ENCODE measurements around the gene MAPK8IP3. TPM values are rescaled to one million over a fixed set of nuclear protein-coding genes. Genes with fewer than 3 reads are reported as not detected.

The MAPK8IP3 gene
- total RNA-seq, 6 experiments from 2014 or later = 34.3 to 39.9 (median 37.1) TPM

DNA sequence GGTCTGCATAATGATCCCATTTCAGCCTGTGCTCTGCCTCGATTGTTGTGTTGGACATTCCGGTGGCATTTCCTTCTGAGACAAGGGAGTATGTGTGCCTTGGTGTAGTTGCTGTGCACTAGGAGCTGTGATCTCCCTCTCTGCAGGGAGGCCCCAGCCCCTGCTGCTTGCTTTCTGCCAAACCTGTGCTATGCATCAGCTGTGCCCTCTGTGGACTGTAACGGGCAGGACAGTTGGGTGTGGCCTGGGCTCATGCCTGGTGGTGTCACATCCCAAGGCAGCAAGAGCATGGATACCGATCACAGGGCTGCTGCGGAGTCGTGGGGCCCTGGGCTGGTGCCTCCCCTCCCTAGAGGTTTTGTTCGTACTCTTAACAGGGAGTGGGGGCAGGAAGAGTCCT lies 31.7 kb upstream of the MAPK8IP3 start:
- TF ChIP-seq, protein P1, sequence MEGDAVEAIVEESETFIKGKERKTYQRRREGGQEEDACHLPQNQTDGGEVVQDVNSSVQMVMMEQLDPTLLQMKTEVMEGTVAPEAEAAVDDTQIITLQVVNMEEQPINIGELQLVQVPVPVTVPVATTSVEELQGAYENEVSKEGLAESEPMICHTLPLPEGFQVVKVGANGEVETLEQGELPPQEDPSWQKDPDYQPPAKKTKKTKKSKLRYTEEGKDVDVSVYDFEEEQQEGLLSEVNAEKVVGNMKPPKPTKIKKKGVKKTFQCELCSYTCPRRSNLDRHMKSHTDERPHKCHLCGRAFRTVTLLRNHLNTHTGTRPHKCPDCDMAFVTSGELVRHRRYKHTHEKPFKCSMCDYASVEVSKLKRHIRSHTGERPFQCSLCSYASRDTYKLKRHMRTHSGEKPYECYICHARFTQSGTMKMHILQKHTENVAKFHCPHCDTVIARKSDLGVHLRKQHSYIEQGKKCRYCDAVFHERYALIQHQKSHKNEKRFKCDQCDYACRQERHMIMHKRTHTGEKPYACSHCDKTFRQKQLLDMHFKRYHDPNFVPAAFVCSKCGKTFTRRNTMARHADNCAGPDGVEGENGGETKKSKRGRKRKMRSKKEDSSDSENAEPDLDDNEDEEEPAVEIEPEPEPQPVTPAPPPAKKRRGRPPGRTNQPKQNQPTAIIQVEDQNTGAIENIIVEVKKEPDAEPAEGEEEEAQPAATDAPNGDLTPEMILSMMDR (IDR thresholded peaks at IDR 0.05) = no peak
- Mint-ChIP-seq H3K27me3 (ENCODE audit: insufficient read depth) (no peaks in the 10 kb centered on the region; the same call in 1 of the 2 replicates), H3K4me3 (no peak overlapping the region; the same call in 1 of the 2 replicates), H3K9me3 (no peaks in the 10 kb centered on the region), H3K36me3 (ENCODE audit: low read depth) (peaks cover 59% of the 10 kb centered on the region), H3K27ac (peak overlapping the region; percentile 88; the same call in 1 of the 2 replicates), H3K4me1 (ENCODE audit: low read depth) (peaks cover 26% of the 10 kb centered on the region)
- DNase-seq = no peak

DNA sequence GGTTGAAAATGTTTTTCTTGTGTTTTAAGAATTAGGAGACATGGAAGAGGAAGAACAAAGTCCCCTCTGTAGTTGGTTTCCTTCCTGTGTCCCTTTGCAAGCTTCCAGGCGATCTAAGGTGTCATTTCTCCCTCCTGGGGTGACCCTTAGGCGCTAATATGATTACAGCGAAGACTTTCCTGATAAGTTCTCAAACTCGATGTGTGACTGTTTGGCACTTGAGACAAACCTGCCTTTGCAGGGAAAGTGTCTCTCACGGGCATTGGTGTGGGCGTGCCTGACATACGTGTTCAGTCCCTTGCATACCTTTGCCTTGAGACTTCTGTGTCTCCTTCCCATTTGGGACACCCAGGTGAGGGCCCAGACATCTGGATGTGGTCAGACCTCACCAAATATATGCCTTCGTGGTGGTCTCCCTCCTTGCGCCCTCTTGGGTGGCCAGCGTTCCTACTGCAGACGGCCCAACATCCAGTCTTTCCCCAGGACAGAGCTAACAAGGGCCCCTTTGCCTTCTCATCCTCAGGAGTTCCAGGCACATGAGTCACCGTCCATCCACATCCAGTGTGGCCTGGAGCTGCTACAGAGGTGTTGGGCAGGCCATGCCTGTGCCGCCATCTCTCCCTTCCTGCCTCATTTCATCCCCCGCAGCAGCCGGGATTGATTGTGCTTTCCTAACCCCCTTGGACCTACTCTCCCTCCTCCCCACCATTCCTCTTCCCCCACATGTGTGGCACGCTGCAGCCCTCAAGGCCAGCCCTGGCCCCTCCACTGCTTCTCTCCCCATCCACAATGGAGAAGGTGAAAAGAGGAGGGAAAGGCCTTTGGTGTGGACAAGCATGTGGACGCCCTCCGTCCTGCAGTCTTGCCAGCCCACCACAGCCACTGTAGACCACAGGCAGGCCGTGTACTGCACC lies 31.0 kb upstream of the MAPK8IP3 start:
- peak overlapping the region; percentile 33 for H3K4me3 Mint-ChIP-seq
- peaks cover 53% of the 10 kb centered on the region for H3K36me3 Mint-ChIP-seq (ENCODE audit: low read depth)
- H3K27ac Mint-ChIP-seq = peak overlapping the region; percentile 88

DNA sequence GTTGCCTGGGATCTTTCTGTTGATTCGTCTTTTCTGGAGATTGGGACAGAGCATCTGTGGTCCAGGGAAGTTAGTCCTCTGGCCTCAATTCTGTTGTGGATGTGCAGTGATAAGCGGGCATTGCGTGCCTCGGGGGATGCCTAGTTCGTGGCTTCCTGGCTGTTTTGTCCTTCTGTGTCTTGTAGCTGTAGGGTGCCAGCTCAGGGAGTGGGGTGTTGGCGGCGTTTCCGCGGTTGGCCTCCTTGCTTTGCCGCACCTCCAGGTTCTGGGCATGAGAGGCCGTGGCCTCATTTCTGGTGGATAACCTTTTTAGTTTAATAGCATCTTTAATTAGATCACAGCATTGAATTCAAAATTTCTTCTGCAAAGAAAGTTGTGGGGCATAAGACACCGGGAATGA lies 29.3 kb upstream of the MAPK8IP3 start:
- Mint-ChIP-seq H3K4me3 (peak overlapping the region; percentile 51), H3K27me3 (ENCODE audit: insufficient read depth) (no peaks in the 10 kb centered on the region; the same call in none of the 2 replicates), H3K9me3 (no peaks in the 10 kb centered on the region)

More for the DNA sequence above, 31.0 kb upstream of the MAPK8IP3 start:
- TF ChIP-seq, protein P1 (IDR thresholded peaks at IDR 0.05) = no peak
- Mint-ChIP-seq H3K27me3 (ENCODE audit: insufficient read depth) (no peaks in the 10 kb centered on the region; the same call in none of the 2 replicates), H3K4me1 (ENCODE audit: low read depth) (peaks cover 28% of the 10 kb centered on the region), H3K9me3 (no peaks in the 10 kb centered on the region)
- peak; percentile 76 for DNase-seq

DNA sequence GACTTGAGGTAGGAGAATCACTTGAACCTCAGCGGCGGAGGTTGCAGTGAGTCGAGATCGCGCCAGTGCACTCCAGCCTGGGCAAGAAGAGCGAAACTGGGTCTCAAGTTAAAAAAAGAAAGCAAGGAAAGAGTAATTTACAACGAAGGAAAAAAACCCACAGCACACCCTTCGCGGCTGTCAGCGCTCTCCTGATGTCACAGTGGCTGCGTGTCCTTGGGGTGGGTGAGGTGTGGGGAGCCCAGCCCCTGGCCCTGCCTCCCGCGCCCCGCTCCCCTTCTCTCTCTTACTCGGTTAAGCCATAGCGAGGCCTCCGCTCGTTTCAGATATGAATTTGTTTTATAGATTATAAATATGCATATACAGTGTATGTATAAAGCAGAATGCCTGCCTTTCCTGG lies 28.7 kb upstream of the MAPK8IP3 start:
- no peaks in the 10 kb centered on the region for H3K9me3 Mint-ChIP-seq
- H3K27ac Mint-ChIP-seq = no peak overlapping the region
- no peak for DNase-seq
- peak overlapping the region; percentile 51 for H3K4me3 Mint-ChIP-seq
- peaks cover 35% of the 10 kb centered on the region for H3K36me3 Mint-ChIP-seq (ENCODE audit: low read depth)
- H3K27me3 Mint-ChIP-seq (ENCODE audit: insufficient read depth) = no peaks in the 10 kb centered on the region; the same call in none of the 2 replicates
- peaks cover 32% of the 10 kb centered on the region for H3K4me1 Mint-ChIP-seq (ENCODE audit: low read depth)
- TF ChIP-seq, protein P1 (IDR thresholded peaks at IDR 0.05) = no peak

More for the DNA sequence above, 29.3 kb upstream of the MAPK8IP3 start:
- Mint-ChIP-seq H3K27ac (no peak overlapping the region; the same call in 1 of the 2 replicates), H3K36me3 (ENCODE audit: low read depth) (peaks cover 42% of the 10 kb centered on the region), H3K4me1 (ENCODE audit: low read depth) (peaks cover 32% of the 10 kb centered on the region)
- DNase-seq = no peak
- TF ChIP-seq, protein P1 (IDR thresholded peaks at IDR 0.05) = no peak

DNA sequence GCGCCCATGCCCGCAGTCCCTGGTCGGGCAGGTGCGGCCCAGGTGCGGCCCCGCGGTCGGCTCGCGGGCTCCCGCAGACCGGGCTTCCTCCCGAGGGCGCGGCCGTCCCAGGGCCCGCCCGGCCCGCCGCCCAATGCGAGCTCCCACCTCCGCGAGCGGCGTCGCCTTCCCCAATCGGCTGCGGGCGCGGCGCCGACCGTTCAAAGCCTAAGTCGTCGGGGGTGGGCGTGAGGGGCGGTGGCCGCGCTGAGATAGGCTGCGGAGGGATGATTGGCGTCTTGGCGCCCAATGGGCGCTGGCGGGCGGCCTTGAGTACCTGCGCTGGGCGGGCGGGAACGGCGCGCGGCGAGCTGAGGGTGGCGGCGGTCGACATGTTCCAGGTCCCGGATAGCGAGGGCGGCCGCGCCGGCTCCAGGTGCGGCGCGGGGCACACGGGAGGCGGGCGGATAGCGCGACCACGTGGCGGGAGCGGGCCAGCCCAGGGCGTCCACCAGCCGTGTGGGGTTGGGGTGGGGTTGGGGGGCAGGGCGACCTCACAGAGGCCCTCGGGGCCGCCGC lies 28.0 kb upstream of the MAPK8IP3 start, which contains the start of gene JPT2:
TSS of gene JPT2 (plus strand) at position 338 of the 558 bp plus-strand sequence. CDS start at position 372, 34 bp downstream.
- Mint-ChIP-seq H3K27ac (peak within 1 kb of the TSS; percentile 84), H3K4me1 (ENCODE audit: low read depth) (peaks cover 32% of the 10 kb centered on the region), H3K36me3 (ENCODE audit: low read depth) (peaks cover 28% of the 10 kb centered on the region), H3K27me3 (ENCODE audit: insufficient read depth) (no peaks in the 10 kb centered on the region; the same call in 1 of the 2 replicates), H3K9me3 (no peaks in the 10 kb centered on the region), H3K4me3 (peak within 1 kb of the TSS; percentile 94)
- TF ChIP-seq, protein P1 (IDR thresholded peaks at IDR 0.05) = no peak; the same call in 1 of the 2 replicates
- peak; percentile 91 for DNase-seq

Measured in HFFc6 (cell line).